T-helper 9 cell (primary cell): Measurements from ENCODE around the gene OPN3.

Experiments used
- DNase-seq: peaks from one replicate; pipeline ENCODE4 v3.0.0-alpha.2; 2020

Gene OPN3

DNA sequence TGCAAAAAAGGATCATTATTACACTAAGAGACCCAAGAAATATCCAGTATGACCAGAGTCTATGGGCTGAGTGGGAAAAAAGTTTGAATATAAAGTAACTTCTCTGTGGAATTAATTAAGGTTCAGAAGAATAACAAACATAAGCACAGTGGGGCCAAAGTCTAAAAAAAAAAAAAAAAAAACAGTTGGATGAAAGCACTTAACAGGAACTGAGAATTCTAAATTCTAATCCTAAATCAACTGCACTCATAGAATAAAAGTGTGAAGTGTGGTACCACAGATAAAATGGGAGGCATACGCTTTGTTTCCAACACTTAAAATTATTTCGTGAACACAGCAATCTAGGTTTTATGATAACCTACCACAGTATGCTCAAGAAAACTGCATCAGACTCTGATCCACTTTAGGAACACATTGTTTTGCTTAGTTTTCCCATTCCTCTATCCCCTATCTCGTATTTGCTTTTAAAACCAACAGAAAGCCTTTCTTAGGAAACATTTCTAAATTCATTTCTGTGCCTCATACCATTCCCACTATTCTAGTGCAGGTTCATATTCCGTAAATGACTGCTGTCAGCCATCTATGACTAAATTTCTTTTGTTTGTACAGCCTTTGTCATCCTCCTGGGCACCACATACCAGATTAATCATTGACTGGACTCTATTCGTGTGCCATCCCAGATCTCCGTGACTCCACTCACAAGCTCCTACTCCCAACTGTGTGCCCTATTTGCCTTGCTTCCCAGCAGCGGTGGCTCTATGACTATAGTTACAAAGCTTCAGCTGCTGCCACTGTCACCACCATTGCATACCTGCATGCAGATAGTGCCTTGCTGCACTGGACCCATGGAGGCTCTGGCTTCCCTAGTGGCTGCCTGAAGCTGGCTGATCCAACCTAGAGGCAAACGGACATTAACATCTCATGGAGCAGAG, 24.9 kb downstream of the OPN3 start:
- no peak for DNase-seq

DNA sequence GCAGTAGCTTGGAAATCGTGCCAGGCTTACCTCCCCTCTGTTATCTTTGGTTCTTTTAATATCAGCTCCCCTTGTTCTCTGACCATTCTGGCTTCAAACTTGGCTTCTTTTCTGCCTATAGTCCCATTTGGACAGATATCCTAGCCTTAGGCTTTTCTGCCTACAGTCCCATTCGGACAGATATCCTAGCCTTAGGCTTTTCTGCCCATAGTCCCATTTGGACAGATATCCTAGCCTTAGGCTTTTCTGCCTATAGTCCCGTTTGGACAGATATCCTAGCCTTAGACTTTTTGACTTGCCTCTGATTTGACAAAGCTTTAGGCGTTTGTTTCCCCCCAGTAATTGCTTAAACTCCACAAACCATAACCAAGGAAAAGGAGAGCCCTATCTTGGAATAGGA, 25.6 kb downstream of the OPN3 start:
- no peak for DNase-seq

DNA sequence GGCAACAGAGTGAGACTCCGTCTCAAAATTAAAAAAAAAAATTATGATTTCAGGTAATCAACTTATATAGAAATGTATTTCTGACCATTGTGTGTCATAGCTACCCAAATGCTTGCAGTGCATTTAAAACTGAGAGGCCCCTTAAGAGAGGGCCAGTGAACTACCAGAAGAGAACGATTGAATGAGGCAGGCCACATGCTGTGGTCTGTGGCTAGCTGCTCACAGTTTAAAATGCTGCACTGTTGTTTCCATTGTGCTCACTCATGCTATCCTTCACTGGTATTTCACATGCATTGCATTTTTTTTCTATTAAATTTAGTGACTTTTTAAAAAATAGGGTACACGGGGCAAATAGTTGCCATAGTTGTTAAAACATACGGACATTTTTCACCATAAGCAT, 26.0 kb downstream of the OPN3 start:
- no peak for DNase-seq

DNA sequence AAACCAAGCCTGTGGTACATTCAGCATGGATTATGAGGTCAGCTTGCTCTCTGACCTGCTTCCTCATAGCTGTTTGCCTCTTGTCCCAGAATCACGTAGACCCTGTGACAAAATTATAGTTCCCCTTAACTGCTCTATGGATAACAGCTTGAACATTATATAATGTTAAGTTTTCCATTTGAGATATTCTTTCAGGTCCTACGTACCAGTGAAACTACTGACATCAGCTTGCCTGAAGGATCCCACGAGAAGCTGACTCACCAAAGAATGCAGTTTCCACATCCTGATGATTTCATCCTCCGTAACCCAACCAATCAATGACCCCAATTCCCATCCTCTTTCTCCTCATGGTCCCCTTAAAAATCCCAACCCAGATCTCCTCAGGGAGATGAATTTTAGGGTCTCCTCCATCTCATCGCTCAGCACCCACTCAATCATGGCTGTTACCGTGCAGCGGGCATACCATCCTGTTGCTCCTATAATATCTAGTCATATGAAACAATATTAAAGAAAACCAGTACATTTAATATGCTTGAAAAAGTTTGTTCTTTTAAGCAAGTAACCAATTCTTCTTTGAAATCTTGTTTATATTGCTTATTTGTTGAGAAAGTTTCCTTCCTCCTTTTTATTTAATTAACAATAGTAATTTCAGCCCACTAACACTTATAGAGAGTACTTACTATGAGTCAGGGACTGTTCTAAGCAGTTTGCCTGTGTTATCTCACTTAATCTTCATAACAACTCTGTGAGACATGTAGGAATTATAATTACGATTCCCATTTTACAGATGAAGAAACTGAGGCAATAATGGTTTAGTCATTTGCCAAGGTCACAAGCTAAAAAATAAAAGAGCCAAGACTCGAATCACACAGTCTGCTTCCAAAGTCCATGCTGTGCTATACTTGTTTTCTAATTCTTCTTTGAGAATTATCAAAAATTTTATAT, 27.4 kb downstream of the OPN3 start:
- no peak for DNase-seq

DNA sequence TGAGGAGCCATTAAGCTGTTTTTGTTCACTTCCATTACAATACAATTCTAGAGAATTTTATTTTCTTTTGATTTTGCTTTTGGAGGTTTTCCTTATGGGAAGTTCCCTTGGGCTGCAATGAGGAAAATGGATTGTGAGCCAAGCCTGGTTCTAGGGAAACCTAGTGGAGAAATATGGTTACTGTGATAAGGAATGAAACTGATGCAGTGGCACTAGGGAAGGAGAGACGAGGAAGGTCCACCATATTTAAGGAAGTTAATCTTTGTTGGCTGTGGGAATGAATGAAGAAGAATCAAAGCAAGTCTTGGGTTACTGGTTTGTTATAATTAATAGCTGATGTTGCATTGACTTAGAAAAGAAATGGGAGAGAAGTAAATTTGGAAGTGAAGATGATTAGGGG, 28.4 kb downstream of the OPN3 start:
- no peak for DNase-seq

DNA sequence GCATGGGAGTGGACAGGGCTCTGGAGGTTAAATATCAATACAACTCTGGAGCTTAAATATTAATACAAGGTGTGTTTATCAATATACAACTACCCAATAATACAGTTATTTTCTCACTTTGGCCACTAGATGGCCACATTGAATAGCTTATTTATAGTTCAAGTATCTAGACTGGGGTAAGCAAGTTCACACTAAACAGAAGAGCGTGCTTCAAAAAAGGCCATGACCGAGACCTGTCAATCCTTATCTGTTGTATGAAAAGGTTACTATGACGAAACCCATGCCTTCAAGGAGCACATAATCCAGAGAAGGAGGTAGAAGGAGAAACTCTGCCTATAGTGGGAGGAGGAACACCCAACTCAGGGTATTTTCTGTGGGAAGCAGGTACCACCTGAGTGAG, 29.1 kb downstream of the OPN3 start:
- no peak for DNase-seq

- no peak for DNase-seq
Observed at GRCh38 chr1:241610056-241610815, 29.9 kb downstream of the OPN3 start.

- no peak for DNase-seq
Observed at GRCh38 chr1:241608379-241609033, 31.7 kb downstream of the OPN3 start.

DNA sequence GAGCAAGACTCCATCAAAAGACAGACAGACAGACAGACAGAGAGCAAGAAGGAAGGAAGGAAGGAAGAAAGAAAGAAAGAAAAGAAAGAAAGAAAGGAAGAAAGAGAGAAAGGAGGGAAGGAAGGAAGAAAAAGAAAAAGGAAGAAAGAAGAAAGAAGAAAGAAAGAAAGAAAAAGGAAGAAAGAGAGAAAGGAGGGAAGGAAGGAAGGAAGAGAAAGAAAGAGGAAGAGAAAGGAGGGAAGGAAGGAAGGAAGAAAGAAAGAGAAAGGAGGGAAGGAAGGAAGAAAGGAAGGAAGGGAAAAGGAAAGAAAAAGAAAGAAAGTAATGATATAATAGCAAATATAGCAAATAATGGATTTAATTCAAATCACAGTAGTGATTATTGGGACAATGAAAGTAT, 32.7 kb downstream of the OPN3 start:
- DNase-seq = no peak

GRCh38 chr1:241606544-241606943, 33.6 kb downstream of the OPN3 start:
- DNase-seq = no peak

DNA sequence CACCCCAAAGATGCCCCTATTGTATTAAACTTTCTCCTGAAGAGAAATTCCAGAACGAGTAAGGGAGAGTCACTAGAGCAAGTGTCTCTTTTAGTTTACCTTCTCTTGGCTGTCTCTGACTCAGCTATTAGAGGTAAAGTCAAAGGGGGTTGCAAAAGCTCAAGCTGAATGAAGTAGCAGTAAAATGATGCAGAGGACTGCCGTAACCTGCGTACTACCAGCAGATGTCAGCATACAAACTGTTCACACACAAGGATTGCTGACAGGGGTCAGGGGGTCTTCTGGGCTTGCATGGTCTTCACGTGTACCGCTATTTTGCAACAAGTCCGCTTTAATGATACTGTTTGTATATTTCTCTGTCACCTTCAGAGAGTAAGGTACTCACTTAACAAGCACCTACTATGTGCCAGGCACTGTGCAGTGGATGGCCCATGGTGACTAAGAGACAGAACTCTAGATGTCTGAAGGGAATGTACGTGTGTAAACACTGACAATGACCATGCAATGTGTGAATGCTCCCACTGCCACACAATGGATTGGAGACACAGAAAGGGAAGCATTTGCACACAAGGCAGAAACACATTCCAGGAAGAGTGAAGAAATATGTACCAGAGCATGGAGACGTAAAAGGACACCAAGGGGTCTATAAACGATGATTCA, 34.9 kb downstream of the OPN3 start:
- no peak for DNase-seq

GRCh38 chr1:241603731-241604245, 36.4 kb downstream of the OPN3 start:
- no peak for DNase-seq

GRCh38 chr1:241600496-241600901, 39.7 kb downstream of the OPN3 start:
- DNase-seq = no peak

DNA sequence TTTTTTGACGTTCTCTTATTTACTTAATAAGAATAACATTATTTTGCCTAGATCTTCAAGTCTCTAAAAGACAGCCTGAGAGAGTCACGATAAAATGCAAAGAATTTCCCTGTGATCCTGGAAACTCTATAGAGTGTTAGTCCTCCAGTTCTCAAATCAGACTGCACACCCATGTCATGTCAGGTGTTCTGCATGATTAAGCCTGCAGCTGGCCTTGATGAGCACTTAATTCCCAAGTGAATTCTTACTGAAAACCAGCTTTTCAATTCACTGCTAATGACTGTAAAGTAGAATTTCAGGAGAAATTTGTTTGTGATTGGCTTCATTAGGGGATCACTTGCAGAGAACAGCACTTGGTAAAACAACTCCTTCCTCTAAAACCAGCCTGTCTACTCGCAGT, 41.9 kb downstream of the OPN3 start:
- no peak for DNase-seq

GRCh38 chr1:241596633-241597032, 43.5 kb downstream of the OPN3 start:
- DNase-seq = no peak

- no peak for DNase-seq
Observed at GRCh38 chr1:241593186-241593585, 47.0 kb downstream of the OPN3 start.

DNA sequence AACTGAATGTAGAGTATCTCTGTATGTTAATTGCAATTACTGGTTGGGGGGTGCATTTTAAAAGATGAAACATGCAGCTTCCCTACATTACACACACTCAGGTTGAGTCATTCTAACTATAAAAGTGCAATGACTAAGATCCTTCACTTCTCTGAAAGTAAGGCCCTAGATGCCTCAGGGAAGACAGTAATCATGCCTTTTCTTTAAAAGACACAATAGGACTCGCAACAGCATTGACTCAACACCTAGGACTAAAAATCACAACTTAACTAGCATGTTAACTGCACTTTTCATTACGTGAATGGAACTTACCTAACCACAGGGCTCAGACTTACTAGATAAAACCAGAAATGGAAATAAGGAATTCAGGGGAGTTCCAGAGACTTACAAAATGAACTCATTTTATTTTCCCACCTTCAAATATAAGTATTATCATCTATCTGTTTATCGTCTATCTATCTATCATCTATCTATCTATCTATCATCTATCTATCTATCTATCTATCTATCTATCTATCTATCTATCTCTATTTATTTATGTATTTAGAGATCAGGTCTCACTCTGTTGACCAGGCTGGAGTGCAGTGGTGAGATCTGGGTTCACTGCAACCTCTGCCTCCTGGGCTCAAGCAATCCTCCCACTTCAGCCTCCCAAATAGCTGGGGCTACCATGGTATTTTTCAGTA, 47.8 kb downstream of the OPN3 start:
- no peak for DNase-seq

DNA sequence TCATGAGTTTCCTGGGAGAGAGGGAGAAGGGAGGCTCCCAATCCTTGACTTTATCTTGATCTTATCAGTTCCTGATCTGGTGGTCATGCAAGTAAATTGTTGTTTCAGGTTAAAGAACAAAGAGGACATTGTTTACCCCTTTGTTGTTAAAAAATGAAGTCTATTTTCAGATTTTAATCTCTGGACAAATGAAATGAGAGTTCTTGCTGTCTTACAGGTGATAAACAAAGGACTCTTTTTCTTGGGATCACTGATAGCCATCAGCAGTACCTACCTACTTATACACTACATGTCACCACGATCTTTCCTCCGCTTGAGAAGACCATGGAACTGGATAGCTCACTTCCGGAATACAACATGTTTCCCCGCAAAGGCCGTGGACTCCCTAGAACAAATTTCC, 48.4 kb downstream of the OPN3 start:
- no peak for DNase-seq

GRCh38 chr1:241591317-241591716, 48.9 kb downstream of the OPN3 start:
- no peak for DNase-seq

- no peak for DNase-seq
Observed at GRCh38 chr1:241590719-241591118, 49.5 kb downstream of the OPN3 start.

DNA sequence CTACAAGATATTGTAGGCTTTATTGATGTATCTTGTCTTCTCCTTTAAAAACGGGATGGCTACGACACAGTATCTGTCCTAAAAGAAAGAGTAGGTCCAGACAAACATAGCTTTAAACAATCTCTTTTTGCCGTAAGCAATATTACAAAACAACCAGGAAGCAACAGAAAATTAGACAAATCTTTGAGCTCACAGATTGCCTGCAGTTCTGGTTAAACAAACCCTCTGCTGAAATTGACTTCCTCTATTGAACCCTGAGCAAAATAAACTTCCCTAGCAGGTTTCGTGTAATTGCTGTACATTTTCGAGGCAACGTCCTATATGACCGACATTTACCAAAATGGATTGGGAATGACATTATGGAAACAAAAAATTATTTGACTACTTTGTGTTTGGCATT, 50.6 kb downstream of the OPN3 start:
- no peak for DNase-seq
